Progenitor cell of endocrine pancreas (in vitro differentiated cells): ENCODE results near the gene AOPEP. TPM values are rescaled to one million over a fixed set of nuclear protein-coding genes. Genes with fewer than 3 reads are reported as not detected.

Experiments used
- DNase-seq: peaks from one replicate; pipeline ENCODE4 v3.0.0; 2021; ENCODE audit warnings: low spot score; ENCODE audit not compliant: unreplicated experiment
- H3K27ac Mint-ChIP-seq: 2 replicates; pipeline ENCODE4 v1.8.0; 2021; ENCODE audit warnings: mild to moderate bottlenecking, moderate library complexity, mixed read lengths
- H3K27me3 Mint-ChIP-seq: 2 replicates; pipeline ENCODE4 v1.8.0; 2021; ENCODE audit warnings: mixed read lengths
- H3K36me3 Mint-ChIP-seq: 2 replicates; pipeline ENCODE4 v1.8.0; 2022; ENCODE audit warnings: mixed read lengths; ENCODE audit not compliant: insufficient read depth
- H3K4me1 Mint-ChIP-seq: 2 replicates; pipeline ENCODE4 v1.8.0; 2021; ENCODE audit warnings: low read depth, mixed read lengths
- H3K4me3 Mint-ChIP-seq: 2 replicates; pipeline ENCODE4 v1.8.0; 2021; ENCODE audit warnings: low read depth, mild to moderate bottlenecking, moderate library complexity, mixed read lengths
- H3K9me3 Mint-ChIP-seq: 2 replicates; pipeline ENCODE4 v1.8.0; 2021; ENCODE audit warnings: low read depth, mixed read lengths
- total RNA-seq: library from RNA; stranded (reverse); gene quantifications from 2 replicates; pipeline ENCODE4 v1.2.1, GENCODE V29; 2021
- TF ChIP-seq, protein P1 (sequence below): fragments of 200-600 bp; sonication (generic); IDR thresholded peaks from one replicate; pipeline ENCODE4 v1.5.0; 2021; ENCODE audit warnings: antibody characterized with exemption, mild to moderate bottlenecking; ENCODE audit not compliant: unreplicated experiment

The AOPEP gene
- total RNA-seq, 1 donor from 2014 or later, result 58.2 TPM

DNA sequence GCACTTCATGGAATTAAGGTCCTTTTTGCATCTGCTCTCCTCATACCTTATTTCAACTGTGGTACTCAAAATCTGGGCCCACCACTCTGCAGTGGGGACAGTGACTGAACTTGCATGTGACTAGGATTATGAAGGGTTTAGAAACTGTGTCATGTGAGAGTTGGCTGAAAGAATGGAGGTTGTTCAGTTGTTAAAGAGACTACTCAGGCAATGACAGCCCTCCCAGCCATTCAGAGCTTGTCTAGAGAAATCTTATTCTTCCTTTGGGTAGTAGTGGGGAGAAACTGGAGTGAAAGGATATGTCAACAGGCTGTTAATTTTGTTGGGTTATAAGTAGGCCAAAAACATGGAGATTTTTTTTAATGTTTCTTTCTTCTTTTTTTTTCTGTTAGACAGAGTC is 10.3 kb downstream of the AOPEP start:
- DNase-seq, result no peak
- Mint-ChIP-seq H3K36me3 (peaks cover 7% of the 10 kb centered on the region), H3K27me3 (no peaks in the 10 kb centered on the region), H3K4me3 (no peak overlapping the region), H3K9me3 (no peaks in the 10 kb centered on the region), H3K27ac (no peak overlapping the region), H3K4me1 (peaks cover under 1% of the 10 kb centered on the region)
- TF ChIP-seq, protein P1, sequence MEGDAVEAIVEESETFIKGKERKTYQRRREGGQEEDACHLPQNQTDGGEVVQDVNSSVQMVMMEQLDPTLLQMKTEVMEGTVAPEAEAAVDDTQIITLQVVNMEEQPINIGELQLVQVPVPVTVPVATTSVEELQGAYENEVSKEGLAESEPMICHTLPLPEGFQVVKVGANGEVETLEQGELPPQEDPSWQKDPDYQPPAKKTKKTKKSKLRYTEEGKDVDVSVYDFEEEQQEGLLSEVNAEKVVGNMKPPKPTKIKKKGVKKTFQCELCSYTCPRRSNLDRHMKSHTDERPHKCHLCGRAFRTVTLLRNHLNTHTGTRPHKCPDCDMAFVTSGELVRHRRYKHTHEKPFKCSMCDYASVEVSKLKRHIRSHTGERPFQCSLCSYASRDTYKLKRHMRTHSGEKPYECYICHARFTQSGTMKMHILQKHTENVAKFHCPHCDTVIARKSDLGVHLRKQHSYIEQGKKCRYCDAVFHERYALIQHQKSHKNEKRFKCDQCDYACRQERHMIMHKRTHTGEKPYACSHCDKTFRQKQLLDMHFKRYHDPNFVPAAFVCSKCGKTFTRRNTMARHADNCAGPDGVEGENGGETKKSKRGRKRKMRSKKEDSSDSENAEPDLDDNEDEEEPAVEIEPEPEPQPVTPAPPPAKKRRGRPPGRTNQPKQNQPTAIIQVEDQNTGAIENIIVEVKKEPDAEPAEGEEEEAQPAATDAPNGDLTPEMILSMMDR, result no peak

DNA sequence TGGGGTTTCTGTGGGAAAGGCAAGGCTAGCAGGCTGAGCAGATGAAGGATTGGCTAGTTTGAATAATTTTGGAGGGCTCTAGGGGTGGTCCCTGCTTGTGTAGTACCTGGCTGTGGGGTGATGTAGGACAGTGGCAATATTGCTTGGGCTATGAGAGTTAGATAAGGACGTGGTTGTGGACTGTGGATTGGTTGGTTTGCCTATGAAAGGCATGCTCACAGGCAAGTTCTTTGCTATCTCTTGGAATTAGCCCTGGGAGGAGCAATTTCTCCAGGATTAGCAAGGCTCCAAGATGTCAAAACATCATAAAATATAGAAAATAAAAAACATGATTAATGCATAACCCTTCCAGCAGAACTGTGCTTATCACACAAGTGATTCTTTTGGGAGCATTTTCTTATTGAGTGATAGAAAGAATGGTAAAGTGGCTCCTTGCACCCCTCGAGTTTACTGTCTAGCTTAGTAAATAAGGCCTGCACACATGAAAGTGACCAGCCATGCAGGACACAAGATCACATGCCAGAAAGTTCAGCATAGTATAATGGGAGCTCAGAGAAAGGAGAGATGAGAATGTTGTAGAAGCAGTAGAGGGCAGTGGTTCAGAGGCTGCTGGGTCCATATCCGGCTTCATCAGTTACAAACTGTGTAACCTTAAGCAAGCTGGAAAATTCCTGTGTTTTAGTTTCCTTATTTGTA is 13.8 kb downstream of the AOPEP start:
- H3K27ac Mint-ChIP-seq, result no peak overlapping the region
- H3K36me3 Mint-ChIP-seq, result peaks cover 9% of the 10 kb centered on the region
- no peaks in the 10 kb centered on the region for H3K9me3 Mint-ChIP-seq
- H3K4me1 Mint-ChIP-seq, result peaks cover 7% of the 10 kb centered on the region
- no peak overlapping the region for H3K4me3 Mint-ChIP-seq
- TF ChIP-seq, protein P1, result no peak
- DNase-seq, result no peak
- no peaks in the 10 kb centered on the region for H3K27me3 Mint-ChIP-seq

DNA sequence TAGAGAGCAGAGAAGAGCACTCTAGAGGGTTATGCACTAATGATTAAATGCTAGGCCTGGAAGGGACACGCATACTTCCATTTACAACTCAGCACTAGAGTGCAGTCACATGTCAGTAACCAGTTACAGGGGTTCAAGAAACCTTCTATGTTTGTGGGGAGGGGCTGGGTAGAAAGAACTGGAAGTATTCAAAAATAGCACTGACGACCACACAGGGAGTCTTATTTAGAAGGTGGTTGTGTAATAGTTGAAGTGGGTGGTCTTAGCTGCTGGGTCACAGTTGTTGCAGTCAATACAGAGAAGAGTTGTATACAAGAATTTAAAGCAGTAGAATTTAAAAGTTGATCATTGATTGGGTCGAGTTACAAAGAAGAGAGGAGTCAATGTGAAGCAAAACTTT is 15.4 kb downstream of the AOPEP start:
- Mint-ChIP-seq H3K36me3 (peaks cover 12% of the 10 kb centered on the region), H3K27ac (peak overlapping the region; percentile 47)

DNA sequence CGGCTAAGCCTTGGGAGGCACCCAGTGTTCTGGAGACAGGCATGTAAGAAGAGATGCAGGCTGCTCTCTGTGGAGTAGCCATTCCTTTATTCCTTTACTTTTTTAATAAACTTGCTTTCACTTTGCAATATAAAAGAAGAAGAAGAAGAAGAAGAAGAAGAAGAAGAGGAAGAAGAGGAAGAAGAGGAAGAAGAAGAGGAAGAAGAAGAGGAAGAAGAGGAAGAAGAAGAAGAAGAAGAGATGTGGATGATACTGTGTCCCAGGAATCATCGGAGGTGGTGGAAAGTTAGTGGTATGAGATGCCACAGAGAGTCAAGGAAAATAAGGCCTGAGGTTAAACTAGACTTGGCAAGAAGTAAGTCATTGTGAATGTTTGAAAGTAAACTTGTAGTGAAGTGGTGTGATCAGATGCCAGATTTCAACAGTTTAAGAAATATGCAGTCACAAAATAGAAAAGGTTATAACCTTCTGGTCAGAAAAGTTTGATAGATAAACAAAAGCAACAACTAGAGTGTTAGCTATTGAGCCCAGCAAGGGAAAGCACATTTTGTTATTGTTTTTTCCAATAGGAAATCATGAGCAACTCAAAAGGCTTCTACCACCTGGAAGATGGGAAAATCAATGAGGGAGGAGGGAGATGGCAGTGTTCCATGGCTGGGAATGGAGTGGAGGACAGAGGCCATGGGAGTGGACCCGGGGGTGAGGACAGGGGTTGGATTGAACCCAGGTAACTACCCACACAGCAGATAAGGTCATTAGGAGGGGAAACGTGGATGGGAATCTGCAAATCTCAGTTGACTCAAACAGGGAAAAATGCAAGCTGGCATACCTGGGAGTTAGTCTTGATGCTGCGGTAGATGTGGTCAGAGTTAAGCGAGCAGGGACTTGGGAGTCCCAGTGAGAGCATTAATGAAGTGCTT is 16.8 kb downstream of the AOPEP start:
- Mint-ChIP-seq H3K9me3 (peaks cover 6% of the 10 kb centered on the region), H3K36me3 (peaks cover 11% of the 10 kb centered on the region), H3K4me3 (no peak overlapping the region), H3K27ac (peak overlapping the region; percentile 17), H3K27me3 (no peaks in the 10 kb centered on the region), H3K4me1 (peaks cover 25% of the 10 kb centered on the region)
- DNase-seq, result no peak
- TF ChIP-seq, protein P1, result no peak

More for the DNA sequence above, 15.4 kb downstream of the AOPEP start:
- Mint-ChIP-seq H3K9me3 (peaks cover 6% of the 10 kb centered on the region), H3K4me1 (peaks cover 16% of the 10 kb centered on the region), H3K27me3 (no peaks in the 10 kb centered on the region), H3K4me3 (no peak overlapping the region)
- no peak for DNase-seq
- TF ChIP-seq, protein P1, result no peak

DNA sequence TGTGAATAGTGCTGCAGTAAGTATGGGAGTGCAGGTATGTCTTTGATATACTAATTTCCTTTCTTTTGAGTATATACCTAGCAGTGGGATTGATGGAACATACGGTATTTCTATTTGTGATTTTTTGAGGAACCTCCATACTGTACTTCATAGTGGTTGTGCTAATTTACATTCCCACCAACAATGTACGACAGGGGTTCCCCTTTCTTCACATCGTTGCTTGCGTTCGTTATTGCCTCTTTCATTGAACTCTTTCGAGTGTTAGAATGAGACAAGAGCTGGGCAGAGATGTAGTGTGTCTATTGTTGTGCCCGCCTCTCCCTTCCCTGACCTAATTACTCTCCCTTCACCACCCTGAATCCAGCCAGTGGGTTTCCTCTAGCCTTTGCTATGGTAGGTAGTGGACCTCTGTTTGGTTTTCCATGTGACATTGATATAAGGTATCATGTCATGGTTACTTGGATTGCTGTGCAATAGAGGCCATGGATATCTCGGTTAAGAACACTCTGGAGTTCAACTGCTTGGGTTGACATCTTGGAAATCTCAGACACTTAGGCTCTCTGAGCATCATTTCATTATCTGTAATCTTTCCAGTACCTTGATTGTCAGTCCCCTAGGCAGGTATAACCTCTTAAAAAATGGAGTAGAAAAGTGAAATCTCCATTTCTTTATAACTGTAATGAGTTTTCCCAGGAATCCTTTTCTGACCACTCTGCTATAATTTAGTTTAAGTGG is 19.5 kb downstream of the AOPEP start:
- no peaks in the 10 kb centered on the region for H3K27me3 Mint-ChIP-seq
- H3K36me3 Mint-ChIP-seq, result peaks cover 24% of the 10 kb centered on the region
- peaks cover 14% of the 10 kb centered on the region for H3K9me3 Mint-ChIP-seq
- H3K4me1 Mint-ChIP-seq, result peaks cover 27% of the 10 kb centered on the region
- peak overlapping the region; percentile 93 for H3K27ac Mint-ChIP-seq
- TF ChIP-seq, protein P1, result no peak
- peak overlapping the region; percentile 38 for H3K4me3 Mint-ChIP-seq
- DNase-seq, result no peak
